Panc1 (cell line): Measurements from ENCODE around the gene PHF19. TPM values are rescaled to one million over a fixed set of nuclear protein-coding genes. Genes with fewer than 3 reads are reported as not detected.

ENCODE experiments used
- ATAC-seq: fragments of 200-7000 bp; cut with Tn5 transposase; 2 replicates; pipeline ENCODE4 v1.9.1; 2020; ENCODE audit warnings: mild to moderate bottlenecking, moderate library complexity
- BruUV-seq: library from RNA; stranded (reverse); fragments of 400-500 nt; replicated peaks from 2 replicates; lab custom pipeline; 2021; lab: Mats Ljungman, UMichigan
- CTCF ChIA-PET: fragments of 300-600 bp; sonication (Branson Sonifier 250); formaldehyde crosslinking; loops from one replicate; lab custom pipeline; 2022; ENCODE audit warnings: antibody characterized with exemption; lab: Charles Lee
- POLR2A ChIA-PET: fragments of 300-600 bp; sonication (Branson Sonifier 250); formaldehyde crosslinking; loops from one replicate; lab custom pipeline; 2022; ENCODE audit warnings: antibody characterized with exemption; lab: Charles Lee
- DNase-seq: peaks from one replicate; pipeline ENCODE4 v3.0.0-alpha.2; 2010; ENCODE audit warnings: low read depth, low spot score
- H3K27ac ChIP-seq: 2 replicates; pipeline ENCODE4 v1.5.1; 2011; ENCODE audit warnings: mild to moderate bottlenecking, low read length, inconsistent platforms
- H3K27me3 ChIP-seq: fragments of 200-500 bp; sonication (Bioruptor generic); 2 replicates; pipeline ENCODE4 v1.6.0; 2014; ENCODE audit warnings: low read length, inconsistent platforms; ENCODE audit not compliant: control insufficient read depth, insufficient read depth
- H3K36me3 ChIP-seq: fragments of 200-500 bp; sonication (Bioruptor generic); 2 replicates; pipeline ENCODE4 v1.5.1; 2014; ENCODE audit warnings: inconsistent platforms, mild to moderate bottlenecking, low read length, moderate library complexity; ENCODE audit not compliant: control insufficient read depth, insufficient read depth
- H3K4me1 ChIP-seq: 2 replicates; pipeline ENCODE4 v1.5.1; 2011; ENCODE audit warnings: inconsistent platforms, mild to moderate bottlenecking, low read length, moderate library complexity; ENCODE audit not compliant: control insufficient read depth, insufficient read depth
- H3K4me3 ChIP-seq, 2 experiments: 2 replicates each; pipeline ENCODE4 v1.5.1; 2011 to 2012; ENCODE audit warnings: low read depth in 2 of 2, low read length in 2 of 2, mild to moderate bottlenecking in 2 of 2, inconsistent platforms in 1 of 2, moderate library complexity in 1 of 2
- H3K9me3 ChIP-seq: fragments of 200-500 bp; sonication (Bioruptor generic); 2 replicates; pipeline ENCODE4 v1.5.1; 2014; ENCODE audit warnings: low read depth, mild to moderate bottlenecking, inconsistent platforms, low read length, moderate library complexity; ENCODE audit not compliant: control insufficient read depth, insufficient read depth
- POLR2AphosphoS5 ChIP-seq: IDR thresholded peaks from 2 replicates; pipeline ENCODE4 v1.6.1; 2012; ENCODE audit warnings: mild to moderate bottlenecking, low read depth, low read length, moderate library complexity
- REST ChIP-seq, 2 experiments: IDR thresholded peaks; 2 replicates each; pipeline ENCODE4 v1.6.1; 2011 to 2012; ENCODE audit warnings: low read depth in 2 of 2, control low read depth in 1 of 2, low read length in 1 of 2, mild to moderate bottlenecking in 1 of 2, moderate library complexity in 1 of 2; ENCODE audit not compliant: insufficient read depth in 1 of 2
- SIN3A ChIP-seq: IDR thresholded peaks from 2 replicates; pipeline ENCODE4 v1.6.1; 2012; ENCODE audit warnings: low read depth, mild to moderate bottlenecking, low read length, moderate library complexity, borderline replicate concordance; ENCODE audit not compliant: insufficient read depth
- TCF7L2 ChIP-seq: IDR thresholded peaks from 2 replicates; pipeline ENCODE4 v1.6.1; 2011; ENCODE audit warnings: mild to moderate bottlenecking, low read depth, low read length, inconsistent platforms
- in situ Hi-C: cut with HindIII; loops from 2 replicates; pipeline ENCODE4 v1.10.0; 2016; ENCODE audit warnings: low sequenced_read_pairs, low pct_unique_long_range_greater_than_20kb
- intact Hi-C: fragments of 100-400 bp; cut with micrococcal nuclease; formaldehyde crosslinking; loops from one replicate; pipeline ENCODE4 v1.10.0; 2022; ENCODE audit not compliant: unreplicated experiment
- total RNA-seq: library from RNA; stranded (reverse); gene quantifications from one replicate; pipeline ENCODE4 v1.2.1, GENCODE V29; 2021; ENCODE audit not compliant: unreplicated experiment
- TF ChIP-seq, protein P1 (sequence below): fragments of 450-650 bp; IDR thresholded peaks from 2 replicates; pipeline ENCODE4 v1.5.1; 2017; ENCODE audit warnings: mild to moderate bottlenecking

The PHF19 gene
- total RNA-seq, 1 experiment from 2014 or later: 91.1 TPM

GRCh38 chr9:120846251-120846889, 30.6 kb downstream of the PHF19 start:
- intact Hi-C loops: no loop called here
- ChIA-PET POLR2A (no interaction called here), CTCF (no interaction called here)
- Histone ChIP-seq H3K27ac (no peak overlapping the region), H3K27me3 (no peaks in the 10 kb centered on the region), H3K9me3 (no peaks in the 10 kb centered on the region), H3K4me1 (peaks cover 8% of the 10 kb centered on the region; the same call in 1 of the 2 replicates), H3K36me3 (peaks cover 3% of the 10 kb centered on the region; the same call in 1 of the 2 replicates), H3K4me3 (no peak overlapping the region)
- ATAC-seq: no peak
- TF ChIP-seq TCF7L2: no peak
- no peak for TF ChIP-seq POLR2AphosphoS5
- TF ChIP-seq, protein P1, sequence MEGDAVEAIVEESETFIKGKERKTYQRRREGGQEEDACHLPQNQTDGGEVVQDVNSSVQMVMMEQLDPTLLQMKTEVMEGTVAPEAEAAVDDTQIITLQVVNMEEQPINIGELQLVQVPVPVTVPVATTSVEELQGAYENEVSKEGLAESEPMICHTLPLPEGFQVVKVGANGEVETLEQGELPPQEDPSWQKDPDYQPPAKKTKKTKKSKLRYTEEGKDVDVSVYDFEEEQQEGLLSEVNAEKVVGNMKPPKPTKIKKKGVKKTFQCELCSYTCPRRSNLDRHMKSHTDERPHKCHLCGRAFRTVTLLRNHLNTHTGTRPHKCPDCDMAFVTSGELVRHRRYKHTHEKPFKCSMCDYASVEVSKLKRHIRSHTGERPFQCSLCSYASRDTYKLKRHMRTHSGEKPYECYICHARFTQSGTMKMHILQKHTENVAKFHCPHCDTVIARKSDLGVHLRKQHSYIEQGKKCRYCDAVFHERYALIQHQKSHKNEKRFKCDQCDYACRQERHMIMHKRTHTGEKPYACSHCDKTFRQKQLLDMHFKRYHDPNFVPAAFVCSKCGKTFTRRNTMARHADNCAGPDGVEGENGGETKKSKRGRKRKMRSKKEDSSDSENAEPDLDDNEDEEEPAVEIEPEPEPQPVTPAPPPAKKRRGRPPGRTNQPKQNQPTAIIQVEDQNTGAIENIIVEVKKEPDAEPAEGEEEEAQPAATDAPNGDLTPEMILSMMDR: no peak
- no peak for TF ChIP-seq SIN3A
- TF ChIP-seq REST (IDR thresholded peaks at IDR 0.05; ENCODE audit: insufficient read depth in 1 of 2, low read depth in 2 of 2, low read length in 1 of 2): no peak
- in situ Hi-C loops: no loop called here
- no peak for DNase-seq
- BruUV-seq: no TSS peak

- TF ChIP-seq REST (IDR thresholded peaks at IDR 0.05; ENCODE audit: insufficient read depth in 1 of 2, low read depth in 2 of 2, low read length in 1 of 2) (no peak), POLR2AphosphoS5 (no peak), TCF7L2 (no peak), SIN3A (no peak)
- TF ChIP-seq, protein P1: no peak
- peaks cover 8% of the 10 kb centered on the region; the same call in 1 of the 2 replicates for H3K4me1 ChIP-seq
- no TSS peak for BruUV-seq
- in situ Hi-C loops: no loop called here
- POLR2A ChIA-PET: no interaction called here
- H3K36me3 ChIP-seq: peaks cover 3% of the 10 kb centered on the region; the same call in 1 of the 2 replicates
- no peak overlapping the region for H3K4me3 ChIP-seq
- no peaks in the 10 kb centered on the region for H3K9me3 ChIP-seq
- no peaks in the 10 kb centered on the region for H3K27me3 ChIP-seq
- intact Hi-C loops: no loop called here
- no peak for DNase-seq
- no peak overlapping the region for H3K27ac ChIP-seq
- CTCF ChIA-PET: no interaction called here
- ATAC-seq: no peak
These were observed 31.7 kb downstream of the PHF19 start for GRCh38 chr9:120845255-120845654.
